ENCODE measurements around the gene LAX1.
"Not testable (repeated sequence)": the region's sequence is repeated elsewhere in the genome, so short reads cannot be mapped to it uniquely, and the experiment has no call there.

Gene LAX1, protein sequence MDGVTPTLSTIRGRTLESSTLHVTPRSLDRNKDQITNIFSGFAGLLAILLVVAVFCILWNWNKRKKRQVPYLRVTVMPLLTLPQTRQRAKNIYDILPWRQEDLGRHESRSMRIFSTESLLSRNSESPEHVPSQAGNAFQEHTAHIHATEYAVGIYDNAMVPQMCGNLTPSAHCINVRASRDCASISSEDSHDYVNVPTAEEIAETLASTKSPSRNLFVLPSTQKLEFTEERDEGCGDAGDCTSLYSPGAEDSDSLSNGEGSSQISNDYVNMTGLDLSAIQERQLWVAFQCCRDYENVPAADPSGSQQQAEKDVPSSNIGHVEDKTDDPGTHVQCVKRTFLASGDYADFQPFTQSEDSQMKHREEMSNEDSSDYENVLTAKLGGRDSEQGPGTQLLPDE

DNA sequence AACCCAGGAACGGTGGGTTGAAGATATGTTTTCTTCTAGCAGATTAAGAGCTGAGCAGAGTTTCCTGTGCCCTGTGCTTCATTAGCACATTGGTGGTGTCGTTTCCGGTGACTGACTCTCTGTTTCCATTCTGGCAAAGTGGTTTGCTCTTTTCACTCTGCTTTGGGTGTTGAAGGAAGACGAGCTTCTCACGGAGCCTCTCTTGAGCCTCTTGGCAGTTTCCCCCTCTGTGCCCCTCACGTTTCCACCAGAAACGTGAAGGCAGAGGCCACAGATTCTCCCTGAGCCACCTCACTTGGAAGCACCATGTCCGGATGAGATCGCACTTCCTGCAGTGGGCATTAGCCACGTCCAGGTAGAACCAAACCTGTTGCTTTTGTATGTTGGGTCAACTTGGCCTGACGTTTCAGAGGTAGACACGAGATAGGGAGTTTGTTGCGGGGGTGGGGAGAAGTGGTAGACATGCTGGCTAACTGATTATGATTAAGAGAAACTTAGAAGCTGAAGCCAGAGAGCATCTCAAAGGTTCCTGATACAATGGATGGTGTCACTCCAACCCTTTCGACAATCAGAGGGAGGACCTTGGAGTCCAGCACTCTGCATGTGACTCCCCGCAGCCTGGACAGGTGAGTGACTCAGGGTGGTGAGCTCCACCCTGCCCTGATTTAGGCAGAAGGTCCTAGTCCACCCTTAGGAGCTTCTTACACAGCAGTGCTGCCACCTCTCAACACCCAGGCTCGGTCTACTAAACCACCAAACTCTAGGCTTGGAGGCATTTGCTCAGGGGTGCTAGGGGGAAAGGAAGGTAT is at the start of gene LAX1:
TSS of gene LAX1 (plus strand) at position 155 of the 809 bp plus-strand sequence. CDS start at position 538, 383 bp downstream.
- DNase-seq = no peak

DNA sequence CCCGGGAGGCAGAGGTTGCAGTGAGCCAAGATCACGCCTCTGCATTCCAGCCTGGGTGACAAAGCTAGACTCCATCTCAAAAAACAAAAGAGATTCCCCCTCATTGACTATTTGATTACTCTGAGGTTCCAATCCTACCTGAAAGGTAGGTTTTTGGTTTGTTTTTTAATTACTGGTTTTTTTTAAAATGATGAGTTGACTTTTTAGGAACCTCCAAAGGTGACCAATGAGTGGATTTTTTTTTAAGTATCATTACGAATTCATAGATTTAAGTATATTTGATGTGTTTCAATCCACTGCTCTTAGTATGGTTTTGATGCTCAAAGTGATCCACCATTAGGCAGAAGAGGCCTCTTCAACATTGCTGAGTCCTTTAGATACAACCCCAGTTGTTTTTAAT is 47.9 kb upstream of the LAX1 start:
- DNase-seq = no peak

GRCh38 chr1:203720242-203720641 is 44.7 kb upstream of the LAX1 start:
- no peak for DNase-seq

GRCh38 chr1:203722909-203723308 is 42.1 kb upstream of the LAX1 start:
- DNase-seq = no peak

DNA sequence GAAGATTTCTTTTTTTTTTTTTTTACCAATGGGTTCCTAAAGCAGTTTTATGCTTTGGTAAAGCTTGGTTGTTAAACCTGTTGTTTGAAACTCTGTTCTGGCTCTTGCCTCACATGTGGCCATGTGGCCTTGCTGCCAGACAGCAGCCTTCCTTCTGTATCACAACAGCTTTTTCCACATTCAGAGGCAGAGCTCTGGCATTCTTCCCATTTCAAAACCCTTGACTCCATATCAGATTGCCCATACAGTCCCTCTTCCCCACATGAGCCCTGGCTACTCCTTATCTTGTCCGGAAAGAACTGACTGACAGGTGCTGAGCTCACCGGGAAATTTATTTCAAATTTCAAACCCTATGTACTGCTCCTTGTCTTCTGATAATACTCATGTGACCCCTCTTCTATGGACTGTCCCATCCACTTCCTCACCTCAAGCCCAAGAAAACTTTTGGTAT is 38.5 kb upstream of the LAX1 start:
- DNase-seq = peak; percentile 83

DNA sequence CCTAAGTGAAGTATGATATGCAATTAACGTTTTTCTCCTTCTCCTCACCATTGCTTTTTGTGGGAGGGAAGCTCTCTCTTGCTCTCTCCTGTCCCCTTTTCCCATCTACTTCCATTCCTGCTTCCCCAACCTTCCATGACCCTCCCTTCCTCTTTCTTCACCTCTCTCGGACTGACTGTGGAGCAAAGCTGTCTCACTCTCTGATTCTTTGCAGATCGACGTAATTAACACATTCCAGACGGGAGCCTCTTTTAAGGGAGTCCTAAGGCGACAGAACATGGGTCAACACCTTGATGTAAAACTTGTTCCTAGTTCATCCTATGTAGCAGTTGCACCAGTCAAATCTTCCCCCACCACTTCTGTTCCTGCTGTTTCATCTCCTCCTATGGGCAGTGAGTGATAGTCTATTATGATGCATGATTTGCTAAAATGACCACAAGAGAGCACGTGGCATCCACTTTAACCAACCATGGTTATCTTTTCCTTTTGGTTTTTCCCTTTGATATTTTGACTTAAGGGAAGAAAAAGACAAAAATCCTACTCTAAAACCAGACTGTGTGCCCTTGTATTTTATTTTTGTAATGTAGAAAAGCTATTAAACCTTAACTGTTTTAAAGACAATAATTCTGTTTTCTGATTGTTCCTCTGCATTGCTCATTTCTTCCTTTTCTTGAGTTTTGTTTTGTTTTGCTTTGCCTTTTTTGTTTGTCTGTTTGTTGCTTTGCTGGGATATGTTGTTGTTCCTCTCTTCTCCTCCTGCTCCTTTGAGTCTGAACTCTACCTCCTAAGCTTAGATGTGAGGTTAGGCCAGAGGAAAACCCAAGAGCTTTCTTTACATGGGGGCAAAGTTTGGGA is 31.7 kb upstream of the LAX1 start:
- DNase-seq = no peak

- DNase-seq = no peak
These were observed 22.5 kb upstream of the LAX1 start for GRCh38 chr1:203742436-203742835.

DNA sequence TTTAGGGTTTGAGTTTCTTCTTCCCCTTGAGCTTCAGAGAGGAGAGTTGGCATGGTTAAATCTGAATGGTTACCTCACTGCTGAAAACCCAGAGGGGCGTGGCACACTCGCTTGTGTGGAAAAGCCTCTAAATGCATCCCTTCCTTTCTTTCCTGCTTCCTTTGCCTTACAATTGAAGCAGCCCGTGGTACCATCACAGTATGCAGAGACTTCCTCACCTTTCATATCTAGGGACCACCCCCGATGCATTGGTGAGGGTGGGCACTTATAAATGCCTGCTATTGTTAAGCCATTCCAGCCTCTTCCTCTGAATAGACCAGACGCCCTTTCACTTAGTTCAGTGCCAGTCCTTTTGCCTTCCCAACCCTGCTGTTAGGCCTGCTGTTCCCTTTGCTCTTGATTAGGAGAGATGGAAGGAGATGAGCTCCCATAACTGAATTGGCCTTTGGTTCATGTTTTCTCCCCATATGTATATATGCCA is 21.9 kb upstream of the LAX1 start:
- no peak for DNase-seq

DNA sequence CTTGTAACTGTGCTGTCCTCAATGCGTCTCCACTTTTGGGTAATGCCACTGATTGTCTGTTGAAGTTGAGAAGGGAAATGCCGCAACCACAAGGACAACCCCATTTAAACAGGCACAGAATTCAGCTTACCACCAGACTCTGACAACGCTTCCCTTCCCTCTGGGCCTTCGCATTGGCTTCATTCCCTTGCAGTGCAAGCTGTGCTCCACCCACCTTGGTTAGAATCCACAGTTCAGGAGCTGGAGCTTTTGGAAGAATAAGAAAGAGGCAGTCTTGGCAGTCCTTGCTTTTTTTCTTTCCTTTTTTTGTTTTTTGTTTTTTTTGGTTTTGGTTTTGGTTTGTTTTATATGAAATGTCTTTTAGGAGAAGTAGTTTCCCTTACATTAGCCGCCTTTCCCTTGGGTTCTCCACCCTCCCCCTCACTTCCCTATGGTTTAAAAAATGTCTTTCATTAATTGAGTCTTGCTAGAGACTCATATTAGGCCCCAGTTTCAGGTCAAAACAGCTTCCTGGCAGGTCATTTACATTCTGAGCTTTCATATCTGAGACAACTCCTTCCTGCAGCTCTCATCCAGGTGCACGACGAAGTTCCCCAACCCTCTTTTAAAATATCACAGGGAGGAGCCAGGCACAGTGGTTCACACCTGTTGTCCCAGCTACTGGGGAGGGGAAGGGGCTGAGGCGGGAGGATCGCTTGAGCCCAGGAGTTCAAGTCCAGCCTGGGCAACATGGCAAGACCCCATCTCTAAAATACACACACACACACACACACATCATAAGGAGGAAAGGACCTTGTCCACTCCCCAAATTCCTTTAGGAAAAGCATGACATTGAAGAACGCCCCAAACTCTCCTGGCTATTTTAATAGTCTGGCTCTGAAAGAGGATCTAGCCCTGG is 20.7 kb upstream of the LAX1 start:
- DNase-seq = no peak

DNA sequence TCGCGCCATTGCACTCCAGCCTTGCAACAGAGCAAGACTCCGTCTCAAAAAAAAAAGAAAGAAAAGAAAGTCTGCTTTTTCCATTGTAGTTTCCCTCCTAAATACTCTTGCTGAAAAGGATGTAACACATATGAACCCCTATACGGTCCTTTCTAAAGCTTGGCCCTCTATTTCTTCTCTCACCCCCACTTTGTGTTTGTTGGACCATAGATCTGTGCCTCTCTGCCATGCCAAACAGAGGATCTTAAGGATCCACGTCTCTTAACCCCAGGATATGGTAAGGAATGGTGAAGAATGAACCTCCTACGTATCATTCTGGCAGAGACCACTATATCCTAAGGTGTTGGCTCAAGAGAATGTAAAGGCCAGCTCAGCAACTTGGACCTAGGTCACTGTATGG is 18.7 kb upstream of the LAX1 start:
- no peak for DNase-seq

DNA sequence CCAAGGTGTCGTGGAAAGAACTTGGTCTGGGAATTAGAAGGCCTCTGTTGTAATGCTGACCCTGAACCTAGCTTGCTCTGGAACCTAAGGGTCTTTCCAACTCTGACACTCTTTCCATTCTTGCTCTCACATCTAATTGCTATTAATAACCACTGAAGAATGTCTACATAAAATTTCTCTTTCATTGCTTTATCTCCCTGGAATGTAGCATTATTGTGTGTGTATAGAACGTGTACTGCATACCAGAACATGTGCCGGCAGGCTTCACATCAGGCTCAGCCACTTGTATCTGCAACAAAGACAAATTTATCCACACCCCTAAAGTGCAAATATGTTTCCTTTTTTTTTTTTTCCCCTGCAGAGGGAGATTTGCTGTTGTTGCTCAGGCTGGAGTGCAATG is 13.9 kb upstream of the LAX1 start:
- no peak for DNase-seq

DNA sequence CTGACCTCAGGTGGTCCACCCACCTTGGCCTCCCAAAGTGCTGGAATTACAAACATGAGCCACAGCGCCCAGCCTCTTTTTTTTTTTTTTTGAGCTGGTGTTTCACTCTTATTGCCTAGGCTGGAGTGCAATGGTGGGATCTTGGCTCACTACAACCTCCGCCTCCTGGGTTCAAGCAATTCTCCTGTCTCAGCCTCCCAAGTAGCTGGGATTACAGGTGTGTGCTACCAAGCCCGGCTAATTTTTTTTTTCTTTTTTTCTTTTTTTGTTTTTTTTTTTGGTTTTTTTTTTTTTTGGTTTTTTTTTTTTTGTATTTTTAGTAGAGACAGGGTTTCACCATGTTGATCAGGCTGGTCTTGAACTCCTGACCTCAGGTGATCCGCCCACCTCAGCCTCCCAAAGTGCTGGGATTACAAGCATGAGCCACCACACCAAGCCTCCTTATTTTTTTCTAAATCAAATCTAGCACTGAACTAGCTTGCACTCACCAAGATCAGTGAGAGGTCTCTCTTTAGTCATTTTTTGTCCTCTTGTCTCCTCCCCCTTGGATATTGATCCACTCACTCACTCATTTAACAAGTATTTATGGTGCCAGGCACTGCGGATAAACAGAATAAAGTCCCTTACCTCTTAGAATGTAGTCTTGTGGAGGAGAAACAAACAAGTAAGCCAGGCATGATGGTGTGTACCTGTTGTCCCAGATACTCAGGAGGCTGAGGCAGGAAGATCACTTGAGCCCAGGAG is 13.2 kb upstream of the LAX1 start:
- DNase-seq = not testable (repeated sequence)

GRCh38 chr1:203754455-203754864 is 10.5 kb upstream of the LAX1 start:
- no peak for DNase-seq

- no peak for DNase-seq
These were observed 8.9 kb upstream of the LAX1 start for GRCh38 chr1:203756036-203756435.

DNA sequence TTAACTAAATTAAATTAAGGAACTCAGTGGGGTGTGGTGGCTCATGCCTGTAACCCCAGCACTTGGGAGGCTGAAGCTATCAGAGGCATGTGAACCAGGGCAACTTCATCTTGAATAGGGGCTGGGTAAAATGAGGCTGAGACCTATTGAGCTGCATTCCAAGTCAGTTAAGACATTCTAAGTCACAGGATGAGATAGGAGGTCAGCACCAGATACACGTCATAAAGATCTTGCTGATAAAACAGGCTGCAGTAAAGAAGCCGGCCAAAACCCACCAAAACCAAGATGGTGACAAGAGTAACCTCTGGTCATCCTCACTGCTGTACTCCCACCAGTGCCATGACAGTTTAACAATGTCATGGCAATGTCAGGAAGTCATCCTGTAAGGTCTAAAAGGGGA is 6.2 kb upstream of the LAX1 start:
- not testable (repeated sequence) for DNase-seq

DNA sequence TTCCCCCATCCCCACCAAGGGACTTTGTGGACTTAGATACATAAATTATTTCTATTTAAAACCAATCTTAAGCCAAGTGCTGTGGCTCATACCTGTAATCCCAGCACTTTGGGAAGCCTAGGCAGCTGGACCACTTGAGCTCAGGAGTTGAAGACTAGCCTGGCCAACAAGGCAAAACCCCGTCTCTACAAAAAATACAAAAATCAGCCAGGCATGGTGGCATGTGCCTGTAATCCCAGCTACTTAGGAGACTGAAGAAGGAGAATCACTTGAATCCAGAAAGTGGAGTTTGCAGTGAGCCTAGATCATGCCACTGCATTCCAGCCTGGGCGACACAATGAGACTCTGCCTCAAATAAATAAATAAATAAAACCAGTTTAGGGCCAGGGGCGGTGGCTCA is 4.5 kb upstream of the LAX1 start:
- no peak for DNase-seq

GRCh38 chr1:203761958-203762357 is 3.0 kb upstream of the LAX1 start:
- not testable (repeated sequence) for DNase-seq

DNA sequence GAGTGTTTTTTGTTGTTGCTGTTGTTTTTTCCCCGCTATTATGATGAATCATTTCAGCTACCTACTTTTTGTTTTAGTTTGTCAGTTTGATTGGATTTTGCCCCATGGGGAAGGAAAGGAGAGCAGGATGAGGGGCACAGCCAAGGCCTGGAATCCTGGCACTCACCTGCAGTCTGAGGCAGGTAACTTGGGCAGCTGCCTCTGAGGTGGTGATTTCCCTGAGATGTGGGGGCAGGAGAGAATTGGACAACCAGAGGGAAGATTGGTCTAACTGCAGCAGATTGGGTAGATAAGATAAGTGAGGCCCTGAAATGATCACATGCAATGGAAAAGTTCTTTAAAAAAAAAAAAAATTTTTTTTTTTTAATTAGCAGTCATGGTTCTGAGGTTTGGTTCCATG is 1.5 kb upstream of the LAX1 start:
- DNase-seq = no peak

- DNase-seq = no peak
These were observed 616 bp upstream of the LAX1 start for GRCh38 chr1:203764105-203765028.

DNA sequence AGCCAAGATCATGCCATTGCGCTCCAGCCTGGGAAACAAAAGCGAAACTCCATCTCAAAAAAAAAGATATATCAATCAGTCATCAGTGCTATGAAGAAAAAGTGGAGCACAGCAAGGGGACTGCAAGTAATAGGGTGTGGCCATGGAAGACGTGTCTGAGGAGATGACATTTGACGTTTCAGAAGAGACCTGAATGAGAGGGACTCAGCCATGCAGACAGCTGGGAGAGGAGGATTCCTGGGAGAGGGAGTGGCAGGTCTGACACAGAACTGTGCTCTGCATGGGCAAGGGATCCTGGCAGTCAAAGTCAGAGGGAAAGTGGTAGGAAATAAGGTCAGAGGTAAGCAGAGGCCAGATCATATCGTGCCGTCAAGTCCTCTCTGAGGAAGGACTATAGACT is 3.3 kb downstream of the LAX1 start:
- no peak for DNase-seq

Data from NCI-H2029 treated with DMSO at 0.1 percent for 48 hours (cell line).